HG03469 (cell line): ENCODE measurements around the gene TRAF3IP1.
"Not testable (repeated sequence)": the region's sequence is repeated elsewhere in the genome, so short reads cannot be mapped to it uniquely, and the experiment has no call there.

Experiments
- ATAC-seq: cut with Tn5 transposase; IDR thresholded peaks from one replicate; pipeline ENCODE4 v1.9.1; 2021; ENCODE audit warnings: mild to moderate bottlenecking, moderate library complexity, moderate number of reproducible peaks; ENCODE audit not compliant: unreplicated experiment

The TRAF3IP1 gene

DNA sequence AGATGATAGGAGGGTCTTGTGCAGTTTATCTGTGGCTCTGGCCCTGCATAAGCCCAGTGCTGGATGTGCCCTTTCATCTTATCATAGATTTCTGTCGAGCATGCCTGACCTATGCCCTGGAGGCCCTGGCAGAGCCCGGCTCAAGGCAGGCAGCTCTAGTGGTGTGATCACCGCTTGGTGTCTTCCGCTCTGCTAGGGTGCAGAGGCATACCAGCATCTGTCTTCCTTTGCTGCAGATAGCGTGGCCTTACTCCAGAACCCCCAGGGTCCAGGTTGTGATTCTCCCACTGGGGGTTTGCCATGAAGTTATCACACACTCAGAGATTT, 13.7 kb upstream of the TRAF3IP1 start:
- ATAC-seq, result no peak

DNA sequence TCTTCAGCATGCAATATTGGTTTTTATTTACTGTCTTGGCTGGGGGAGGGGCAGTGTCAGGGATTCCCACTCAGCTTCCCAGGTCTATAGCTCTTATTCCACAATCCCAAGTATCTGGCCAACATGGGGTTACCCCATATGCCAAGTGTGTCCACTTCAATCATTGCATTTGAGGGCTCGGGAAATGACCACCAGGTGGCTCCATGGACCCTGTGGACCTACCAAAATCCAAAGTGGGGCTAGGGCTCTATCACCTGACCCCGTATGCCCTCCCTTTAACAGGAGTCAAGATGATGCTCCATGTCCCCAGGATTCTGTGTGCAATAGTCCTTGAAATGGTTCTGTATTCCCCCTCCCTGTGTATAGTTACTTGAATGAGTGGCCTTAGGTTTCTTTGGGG, 12.1 kb upstream of the TRAF3IP1 start:
- ATAC-seq, result no peak

DNA sequence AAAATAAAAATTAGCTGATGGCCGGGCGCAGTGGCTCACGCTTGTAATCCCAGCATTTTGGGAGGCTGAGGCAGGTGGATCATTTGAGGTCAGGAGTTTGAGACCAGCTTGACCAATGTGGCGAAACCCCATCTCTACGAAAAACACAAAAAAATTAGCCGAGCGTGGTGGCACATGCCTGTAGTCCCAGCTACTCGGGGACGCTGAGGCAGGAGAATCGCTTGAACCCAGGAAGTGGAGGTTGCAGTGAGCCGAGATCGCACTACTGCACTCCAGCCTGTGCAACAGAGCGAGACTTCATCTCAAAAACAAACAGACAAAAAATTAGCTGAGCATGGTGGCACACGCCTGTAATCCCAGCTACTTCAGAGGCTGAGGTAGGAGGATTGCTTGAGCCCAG, 9.6 kb upstream of the TRAF3IP1 start:
- not testable (repeated sequence) for ATAC-seq

DNA sequence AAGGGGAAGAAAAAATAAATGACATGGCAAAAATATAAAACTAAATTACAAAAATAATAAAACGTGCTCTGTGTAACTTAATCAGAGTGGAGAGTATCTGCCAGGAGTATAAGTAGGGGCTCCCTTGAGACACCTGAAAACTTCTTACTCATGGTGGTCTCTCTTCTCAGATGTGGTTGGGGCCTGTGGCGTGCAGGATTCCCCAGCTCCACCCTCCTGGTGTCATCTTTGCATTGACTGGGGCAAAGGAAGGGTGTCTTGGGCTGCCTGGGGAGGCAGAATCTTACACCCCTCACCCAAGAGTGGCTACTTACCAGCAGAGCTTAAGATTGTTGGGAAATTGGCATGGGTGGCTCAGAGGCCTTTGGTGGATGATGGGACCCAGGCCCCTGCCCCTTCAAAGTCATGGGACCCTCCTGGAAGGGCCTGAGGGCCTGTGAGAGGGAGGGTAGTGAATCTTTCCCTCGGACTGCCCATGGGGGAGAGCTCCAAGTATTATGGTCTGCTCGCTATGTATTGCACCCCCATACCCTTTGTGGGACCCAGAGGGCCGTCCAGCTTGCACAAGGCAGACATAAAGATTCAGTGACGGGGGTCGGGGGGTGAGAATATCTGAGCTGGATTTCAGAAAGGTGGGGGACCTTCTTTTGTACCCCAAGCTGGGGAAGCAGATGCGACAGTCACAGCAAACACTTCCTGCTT, 6.9 kb upstream of the TRAF3IP1 start:
- ATAC-seq, result no peak

DNA sequence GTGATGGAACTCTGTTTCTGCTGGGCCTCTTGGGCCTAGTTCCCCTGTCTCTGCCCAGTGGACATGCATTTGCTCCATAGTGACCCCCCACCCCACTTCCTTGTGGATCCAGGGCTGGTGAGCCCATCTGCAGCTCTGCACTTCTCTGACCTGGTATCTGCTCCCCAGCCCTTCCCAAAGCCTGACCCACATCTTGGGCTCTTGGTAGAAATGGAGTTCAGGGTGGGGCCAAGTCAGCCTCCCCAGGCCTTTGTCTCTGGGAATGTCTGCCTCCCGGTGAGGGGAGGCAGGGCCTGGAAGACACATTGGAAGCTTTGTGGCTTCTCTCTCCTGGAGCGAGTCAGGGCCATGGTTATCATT, 6.3 kb upstream of the TRAF3IP1 start:
- no peak for ATAC-seq

DNA sequence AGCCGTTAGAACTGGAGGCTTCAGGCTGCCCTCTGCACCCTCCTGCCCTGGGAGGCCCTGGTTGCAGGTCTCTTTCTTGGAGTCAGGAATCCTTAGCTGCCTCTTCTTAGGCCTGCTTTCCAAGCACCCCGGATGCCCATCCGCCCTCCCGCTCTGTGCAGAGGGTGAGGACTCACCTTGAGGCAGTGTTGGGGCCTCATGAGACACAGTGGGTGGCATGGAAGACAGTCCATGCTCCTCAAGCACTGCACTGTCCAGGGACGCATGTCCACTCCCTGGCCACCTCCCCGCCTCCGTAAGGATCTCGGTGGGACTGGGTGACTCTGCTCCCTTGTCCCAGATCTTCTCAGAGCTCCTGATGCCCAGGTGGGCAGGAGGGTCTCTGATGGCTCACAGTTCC, 5.7 kb upstream of the TRAF3IP1 start:
- ATAC-seq, result no peak

DNA sequence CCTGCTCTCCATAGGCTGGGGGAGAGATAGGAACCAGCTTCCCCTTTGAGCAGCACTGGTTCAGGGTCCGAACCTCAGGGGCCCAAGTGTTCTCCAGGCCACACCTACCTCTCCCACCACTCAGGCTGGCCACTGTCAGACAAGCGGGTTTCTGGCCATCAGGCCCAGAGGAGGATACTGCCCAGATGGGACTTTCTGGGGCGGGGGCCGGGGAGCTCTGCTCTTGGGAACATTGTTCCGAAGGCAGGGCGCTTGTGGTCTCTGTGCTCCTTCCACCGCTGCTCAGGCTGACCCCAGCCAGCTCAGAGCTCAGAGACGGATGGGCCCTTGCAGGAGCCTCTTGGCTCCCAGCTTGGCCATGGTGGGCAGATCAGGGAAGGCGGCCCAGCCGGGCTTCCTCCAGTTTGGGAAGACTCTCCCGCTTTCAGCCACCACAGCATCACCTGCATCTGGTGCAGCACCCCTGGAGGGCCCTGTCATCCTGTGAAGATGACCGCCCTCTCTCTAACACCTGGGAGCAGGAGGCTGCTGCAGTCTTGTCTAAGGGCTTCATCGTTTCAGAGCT, 5.2 kb upstream of the TRAF3IP1 start:
- ATAC-seq, result no peak

DNA sequence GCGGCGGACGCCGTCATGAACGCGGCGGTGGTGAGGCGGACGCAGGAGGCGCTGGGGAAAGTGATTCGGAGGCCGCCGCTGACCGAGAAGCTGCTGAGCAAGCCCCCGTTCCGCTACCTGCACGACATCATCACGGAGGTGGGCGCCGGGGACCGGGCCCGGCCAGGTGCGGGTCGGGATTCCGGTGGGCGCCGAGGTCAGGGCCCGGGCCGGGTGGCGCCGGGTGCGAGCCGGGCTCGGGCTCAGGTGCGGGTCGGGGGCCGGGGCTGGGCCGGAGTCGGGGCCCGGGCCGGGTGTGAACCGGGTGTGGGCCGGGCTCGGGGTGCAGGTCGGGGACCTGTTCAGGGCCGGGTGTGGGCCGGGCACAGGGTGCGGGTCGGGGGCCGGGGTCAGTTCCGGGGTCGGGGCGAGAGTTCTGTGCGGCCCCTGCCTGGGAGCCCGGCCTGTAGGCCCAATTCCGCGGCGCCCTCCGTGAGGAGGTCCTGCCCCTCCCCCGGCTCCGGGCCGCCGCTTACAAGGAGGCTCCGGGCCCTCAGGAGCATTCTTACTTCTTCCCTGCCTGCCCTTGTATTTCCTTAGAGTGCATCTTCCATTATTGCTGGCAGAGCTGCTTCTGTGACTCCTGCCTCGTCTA, 447 bp downstream of the TRAF3IP1 start:
- peak; percentile 25 for ATAC-seq

DNA sequence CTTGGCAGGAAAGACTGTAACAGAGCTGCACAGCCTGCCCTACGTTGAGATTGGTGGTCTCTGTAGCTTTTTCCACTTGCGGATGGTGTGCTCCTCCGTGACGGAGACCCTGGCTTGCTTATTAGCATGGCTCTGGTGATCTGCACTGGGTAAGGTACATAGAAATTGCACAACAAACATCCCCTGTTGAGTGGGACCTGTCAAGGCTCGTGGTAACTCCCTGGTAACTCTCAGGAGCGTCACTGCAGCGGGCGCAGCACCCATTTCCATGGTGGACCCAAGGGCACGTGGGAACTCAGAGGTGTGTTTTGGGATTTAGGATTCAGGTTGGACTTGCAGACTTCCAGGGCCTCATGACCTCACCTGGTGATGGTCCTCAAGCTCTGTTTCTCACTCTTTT, 1.1 kb downstream of the TRAF3IP1 start:
- ATAC-seq, result no peak

DNA sequence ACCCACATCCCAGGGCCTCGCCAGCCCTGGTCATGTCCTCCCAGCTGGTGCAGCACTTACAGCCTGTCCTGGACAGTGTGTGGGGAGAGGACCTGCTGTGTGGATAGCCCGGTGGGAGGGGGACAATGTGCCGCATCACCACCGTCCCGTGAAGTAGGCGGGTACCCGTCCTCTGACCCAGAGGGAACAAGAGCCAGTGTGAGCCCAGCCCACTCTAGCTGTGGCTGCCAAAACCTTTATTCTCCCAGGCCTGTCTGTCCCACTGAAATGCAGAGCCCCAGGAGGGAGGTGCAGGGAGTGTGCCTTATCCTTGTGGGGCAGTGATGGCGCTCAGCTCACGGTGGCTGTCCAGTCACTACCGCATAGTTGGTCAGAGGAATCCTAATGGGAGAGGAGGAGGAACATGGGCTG, 1.7 kb downstream of the TRAF3IP1 start:
- ATAC-seq, result no peak

DNA sequence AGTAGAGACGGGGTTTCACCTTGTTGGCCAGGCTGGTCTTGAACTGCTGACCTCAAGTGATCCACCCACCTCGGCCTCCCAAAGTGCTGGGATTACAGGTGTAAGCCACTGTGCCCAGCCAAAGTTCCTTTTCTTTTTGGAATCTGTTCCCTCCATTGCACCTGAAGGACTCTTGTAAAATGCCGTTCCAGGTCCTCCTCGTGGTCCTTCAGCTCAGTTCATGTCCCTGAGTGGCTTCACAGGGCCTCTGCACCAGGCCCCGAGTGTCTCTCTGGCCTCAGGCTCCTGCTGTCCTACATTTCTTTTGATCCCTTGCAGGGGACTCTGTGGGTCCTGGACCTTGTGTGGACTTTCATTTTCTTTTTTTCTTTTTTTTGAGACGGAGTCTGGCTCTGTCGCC, 3.9 kb downstream of the TRAF3IP1 start:
- ATAC-seq, result not testable (repeated sequence)

DNA sequence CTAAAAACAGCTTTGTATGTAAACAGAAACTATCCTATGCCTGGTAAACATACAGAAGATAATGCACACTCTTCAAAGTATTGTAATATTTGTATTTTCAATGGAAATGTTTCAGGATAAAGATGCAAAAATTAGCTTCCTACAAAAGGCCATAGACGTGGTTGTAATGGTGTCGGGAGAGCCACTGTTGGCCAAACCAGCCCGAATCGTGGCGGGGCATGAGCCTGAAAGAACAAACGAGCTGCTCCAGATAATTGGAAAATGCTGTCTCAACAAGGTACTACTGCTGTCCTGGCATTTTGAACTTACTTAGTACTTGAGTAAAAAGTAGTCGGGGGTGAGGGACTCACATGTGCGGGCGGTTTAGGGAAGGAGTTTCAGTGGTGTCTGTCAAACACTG, 5.4 kb downstream of the TRAF3IP1 start:
- ATAC-seq, result no peak

DNA sequence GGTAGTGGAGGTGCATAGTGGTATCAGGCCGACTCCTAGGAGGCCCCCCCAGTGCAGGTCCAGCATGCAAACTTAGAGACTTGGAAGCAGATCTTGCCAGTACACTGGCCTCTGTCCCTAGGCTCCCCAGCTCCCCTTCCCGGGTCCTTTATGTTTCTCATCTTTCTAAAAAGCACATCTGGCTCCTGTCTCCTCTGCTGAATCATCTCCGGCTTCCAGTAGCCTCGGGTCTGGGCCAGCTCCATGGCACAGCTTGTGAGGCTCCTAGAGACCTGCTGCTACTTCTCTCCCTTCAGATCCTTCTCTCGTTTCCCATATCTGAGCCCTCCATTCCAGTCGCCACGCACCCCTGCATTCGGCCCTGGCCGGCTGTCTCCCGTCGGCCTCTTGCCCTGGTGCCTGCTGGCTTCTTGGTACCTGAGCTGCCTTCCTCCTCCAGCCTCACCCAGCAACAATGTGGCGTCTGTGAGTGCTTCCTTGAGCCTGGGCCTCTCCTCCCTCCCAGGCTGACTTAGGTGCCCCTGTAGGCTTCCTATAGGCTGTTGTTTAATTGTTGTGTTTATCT, 6.6 kb downstream of the TRAF3IP1 start:
- no peak for ATAC-seq

DNA sequence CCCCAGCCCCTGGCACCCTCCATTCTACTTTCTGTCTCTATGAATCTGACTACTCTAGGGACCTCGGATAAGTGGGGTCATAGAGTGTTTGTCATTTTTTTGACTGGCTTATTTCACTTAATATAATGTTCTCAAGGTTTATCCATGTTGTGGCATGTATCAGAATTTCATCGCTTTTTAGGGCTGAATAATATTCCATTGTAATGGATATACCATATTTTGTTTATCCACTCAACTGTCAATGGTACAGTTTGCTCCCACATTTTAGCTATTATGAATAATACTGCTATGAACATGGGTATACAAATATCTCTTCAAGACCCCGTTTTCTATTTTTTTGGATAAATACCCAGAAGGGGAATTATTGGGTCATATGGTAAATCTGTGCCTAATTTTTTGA, 7.4 kb downstream of the TRAF3IP1 start:
- ATAC-seq, result no peak

DNA sequence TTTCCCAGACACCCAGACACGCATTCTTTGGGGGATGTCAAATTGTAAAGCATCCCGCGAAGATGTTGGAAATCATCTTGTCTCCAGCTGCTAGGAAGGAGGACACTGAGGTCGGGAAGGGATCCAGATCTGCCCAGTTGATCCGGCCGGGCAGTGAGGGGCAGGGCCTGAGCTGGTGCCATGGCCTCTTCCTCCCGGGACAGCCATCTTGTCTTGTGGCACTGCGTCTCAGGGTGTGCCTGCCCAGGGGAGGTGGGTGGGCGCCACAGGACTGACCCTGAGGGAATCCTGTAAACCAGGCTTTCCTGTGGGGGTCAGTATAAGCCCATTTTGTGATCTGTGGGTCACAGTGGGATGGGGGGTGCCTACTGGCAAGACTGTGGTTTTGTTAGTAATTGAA, 10.1 kb downstream of the TRAF3IP1 start:
- ATAC-seq, result no peak

DNA sequence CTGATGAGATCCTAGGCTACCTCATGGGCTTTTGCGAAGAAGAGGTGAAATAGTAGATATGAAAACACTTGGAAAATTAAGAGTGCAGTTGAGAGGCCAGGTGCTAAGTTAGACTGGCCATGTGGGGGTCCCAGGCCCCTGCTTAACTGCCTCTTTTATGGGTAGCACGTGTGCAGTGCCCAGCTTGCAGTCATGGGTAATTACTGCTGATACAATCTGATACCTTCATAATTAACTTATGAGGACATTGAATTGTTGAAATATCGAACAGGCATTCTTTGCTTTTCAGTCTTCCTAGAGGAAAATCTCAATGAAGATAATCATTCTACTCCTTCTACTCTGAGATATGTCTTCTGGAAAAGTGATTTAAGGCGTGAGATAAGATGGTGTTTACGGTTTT, 11.6 kb downstream of the TRAF3IP1 start:
- no peak for ATAC-seq

DNA sequence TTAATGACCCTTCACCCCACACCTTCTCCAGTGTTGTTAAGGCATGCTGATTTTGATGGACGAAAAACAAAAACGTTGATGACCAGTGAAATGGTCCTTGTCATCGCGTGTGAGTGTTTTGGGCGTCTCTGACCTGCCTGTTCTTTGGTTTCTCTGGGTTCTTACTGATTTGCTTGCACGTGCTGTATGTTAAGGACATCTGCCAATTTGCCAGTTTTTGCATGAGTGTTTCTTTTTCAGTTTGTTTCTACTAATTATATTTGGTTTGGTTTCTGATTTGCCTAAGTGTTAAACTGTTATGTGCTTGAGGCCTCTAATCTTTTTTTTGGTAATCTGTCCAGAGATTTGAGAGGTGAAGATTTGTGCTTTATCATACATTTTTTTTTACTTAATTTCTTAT, 14.6 kb downstream of the TRAF3IP1 start:
- ATAC-seq, result no peak

DNA sequence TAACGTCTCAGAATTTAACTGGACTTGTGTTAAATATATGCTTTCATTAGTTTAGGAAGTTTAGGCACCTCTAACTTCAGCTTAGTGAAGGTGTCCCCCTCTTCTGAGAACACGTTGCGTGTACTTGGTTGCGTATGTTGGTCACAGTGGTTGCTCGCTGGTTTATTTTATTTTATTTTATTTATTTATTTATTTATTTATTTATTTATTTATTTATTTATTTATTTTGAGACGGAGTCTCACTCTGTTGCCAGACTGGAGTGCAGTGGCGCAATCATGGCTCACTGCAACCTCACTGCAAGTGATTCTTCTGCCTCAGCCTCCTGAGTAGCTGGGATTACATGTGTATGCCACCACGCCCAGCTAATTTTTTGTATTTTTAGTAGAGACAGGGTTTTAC, 15.3 kb downstream of the TRAF3IP1 start:
- ATAC-seq, result not testable (repeated sequence)

DNA sequence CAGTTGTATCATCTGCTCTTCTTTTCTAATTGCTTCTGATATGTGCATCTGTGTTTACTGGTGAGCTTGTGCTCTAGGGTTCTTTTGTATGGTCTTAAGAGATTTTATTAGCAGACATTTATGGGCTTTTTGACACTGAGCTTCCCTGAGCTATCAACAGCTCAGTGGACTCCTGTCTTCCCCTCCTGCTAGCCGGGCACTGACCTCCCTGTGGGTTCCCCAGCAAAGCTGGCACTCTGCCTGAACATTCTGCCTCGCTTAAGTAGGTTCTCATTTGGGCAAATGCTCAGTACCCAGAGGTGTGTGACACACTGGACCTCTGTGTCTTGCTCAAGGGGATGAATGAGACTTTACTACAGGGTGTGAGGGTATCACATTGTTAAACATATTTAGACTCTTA, 15.8 kb downstream of the TRAF3IP1 start:
- ATAC-seq, result no peak

DNA sequence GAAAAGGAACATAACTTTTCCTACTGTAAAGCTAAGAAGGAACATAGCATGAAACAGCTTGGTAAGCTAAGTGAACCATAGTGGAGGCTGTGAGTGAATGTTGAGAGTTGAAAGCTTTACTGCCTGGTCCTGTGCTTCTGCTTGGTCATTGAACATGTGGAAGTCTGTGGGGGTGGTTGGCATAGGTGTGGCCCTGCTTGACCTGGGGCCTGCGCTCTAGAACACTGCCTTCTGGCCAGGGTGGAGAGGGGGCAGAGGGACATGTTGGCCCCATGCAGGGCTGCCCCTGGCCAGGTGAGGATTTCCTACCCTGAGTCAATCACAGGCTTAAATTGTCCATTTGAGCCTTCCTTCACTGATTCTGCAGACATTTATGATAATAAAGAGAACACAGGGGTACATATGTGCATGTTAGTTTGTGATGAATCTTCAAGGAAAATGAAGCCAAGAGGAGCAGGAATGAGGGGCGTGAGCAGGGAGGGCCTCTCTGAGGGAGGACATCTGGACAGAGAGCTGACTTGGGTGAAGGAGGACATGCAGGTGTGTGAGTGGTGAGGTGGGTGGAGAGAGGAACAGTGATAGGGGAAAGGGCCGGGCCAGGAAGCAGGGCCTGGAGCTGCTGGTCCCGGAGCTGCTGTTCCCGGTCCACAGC, 16.6 kb downstream of the TRAF3IP1 start:
- ATAC-seq, result no peak

DNA sequence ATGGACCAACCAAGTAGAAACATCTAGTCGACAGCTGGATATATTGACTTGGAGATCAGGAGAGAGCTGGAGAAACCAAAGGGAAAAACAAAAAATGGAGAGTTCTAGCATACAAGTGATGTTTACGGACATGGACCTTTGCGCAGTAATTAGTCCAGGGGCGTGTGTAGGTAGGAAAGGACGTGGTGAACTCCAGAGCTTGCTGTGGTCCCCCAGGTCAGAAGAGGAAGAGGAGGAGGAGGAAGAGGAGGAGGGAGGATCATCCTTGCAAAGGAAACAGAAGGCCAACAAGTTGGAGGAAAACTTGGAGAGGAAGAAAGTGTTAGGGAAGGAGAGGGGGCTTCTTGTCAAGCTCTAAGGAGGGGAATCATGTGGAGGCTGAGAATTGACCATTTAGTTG, 17.5 kb downstream of the TRAF3IP1 start:
- no peak for ATAC-seq
